T-helper 2 cell (primary cell): Measurements from ENCODE around the gene NEUROD6.

ENCODE experiments used
- DNase-seq, 5 experiments: peaks; one replicate each; pipeline versions ENCODE4 v3.0.0 to v3.0.0-alpha.2; 2012 to 2022

Gene NEUROD6

DNA sequence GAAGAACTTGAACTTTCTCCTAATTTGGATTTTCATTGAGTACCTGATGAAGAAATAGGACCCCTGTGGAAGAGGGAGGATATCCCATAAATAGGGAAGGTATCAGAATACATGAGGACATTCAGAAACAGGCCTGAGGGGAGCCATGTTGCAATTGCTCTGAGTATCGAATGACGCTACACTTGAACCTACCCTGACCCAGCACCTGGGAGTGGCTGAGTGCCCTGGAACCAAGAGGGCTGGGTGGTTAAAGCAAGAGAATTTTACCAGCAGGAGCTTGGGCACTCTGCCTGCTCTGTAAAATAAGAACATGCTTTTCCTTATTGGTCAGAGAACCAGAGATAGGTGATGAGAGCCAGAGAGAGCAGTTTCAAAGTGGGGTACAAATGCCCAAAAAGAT lies 7.2 kb downstream of the NEUROD6 start:
- no peak for DNase-seq

DNA sequence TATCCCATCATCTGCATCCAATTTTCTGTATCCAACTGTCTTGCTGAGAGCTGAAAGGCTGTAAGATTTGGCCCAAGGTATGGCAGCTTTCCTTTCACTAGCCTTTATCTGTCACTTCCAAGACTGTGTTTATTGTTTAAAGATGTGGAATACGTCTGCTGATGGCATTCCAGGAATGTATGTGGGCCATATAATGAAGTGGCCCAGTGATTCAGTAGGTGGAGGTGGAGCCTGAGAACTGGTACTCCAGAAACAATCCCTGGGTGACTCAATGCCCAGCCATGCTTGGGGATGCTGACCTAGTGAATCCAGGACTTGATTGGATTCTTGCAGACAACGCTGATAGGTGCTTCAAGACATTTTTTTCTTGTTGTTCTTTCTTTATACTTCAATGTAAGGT lies 13.5 kb downstream of the NEUROD6 start:
- DNase-seq, result no peak

DNA sequence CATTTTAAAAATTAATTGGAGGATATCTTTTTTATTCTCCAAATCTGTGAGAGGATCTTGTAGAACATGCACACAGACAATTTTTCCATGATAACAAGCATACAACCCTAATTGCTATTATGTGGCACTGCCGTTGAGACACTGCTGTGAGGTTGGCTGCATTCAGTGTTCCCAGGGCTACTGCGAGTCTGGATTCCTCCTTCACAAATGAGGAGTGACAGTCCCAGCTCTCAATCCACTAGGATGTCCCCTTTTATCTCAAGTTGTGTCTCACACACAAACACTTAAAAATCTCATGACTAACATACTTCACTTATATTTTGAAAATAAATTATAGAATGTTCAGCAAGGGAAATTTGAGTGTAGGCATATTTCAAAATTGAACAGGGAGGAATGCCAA lies 14.1 kb downstream of the NEUROD6 start:
- no peak for DNase-seq

- no peak for DNase-seq
Measured at GRCh38 chr7:31323101-31323500, 17.4 kb downstream of the NEUROD6 start.

DNA sequence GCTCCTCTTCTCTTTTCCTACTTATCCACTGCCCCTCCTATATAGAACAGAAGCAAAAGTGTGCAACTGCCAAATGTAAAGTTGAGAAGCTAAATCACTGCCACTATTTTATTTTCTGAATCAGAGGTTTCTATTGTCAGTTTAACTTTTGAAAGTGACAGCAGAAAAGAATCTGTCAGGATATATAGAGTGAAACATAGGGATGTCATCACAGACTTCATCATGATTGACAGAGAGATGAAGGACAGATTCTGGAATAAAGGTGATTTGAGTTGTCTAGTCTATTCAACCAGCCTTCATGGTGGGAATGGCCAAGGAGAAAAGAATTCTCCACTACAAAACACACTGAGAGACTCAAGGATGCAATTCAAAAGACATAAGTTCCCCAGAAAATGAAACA lies 19.9 kb downstream of the NEUROD6 start:
- no peak for DNase-seq

- DNase-seq, result no peak
Measured at GRCh38 chr7:31318313-31318712, 22.2 kb downstream of the NEUROD6 start.

- DNase-seq, result no peak
Measured at GRCh38 chr7:31316876-31317275, 23.6 kb downstream of the NEUROD6 start.

DNA sequence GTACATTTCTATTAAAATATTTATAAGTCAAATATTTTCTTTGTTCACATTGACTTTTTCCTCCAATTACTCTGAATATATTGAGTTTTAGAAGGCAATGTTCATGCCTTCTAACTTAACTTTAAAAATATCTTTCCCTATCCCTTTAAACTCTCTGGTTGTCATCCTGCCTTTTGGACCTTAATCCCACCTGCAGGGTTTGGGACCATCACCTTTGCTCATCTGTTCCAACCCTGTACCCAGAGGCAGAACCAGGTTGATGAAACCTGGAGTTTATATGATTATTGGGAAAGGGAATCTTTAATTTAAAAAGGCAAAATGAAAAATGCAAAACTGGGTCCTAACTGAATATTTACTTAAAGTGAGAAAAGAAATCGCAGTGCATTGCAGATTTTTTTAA lies 24.8 kb downstream of the NEUROD6 start:
- DNase-seq, result no peak

DNA sequence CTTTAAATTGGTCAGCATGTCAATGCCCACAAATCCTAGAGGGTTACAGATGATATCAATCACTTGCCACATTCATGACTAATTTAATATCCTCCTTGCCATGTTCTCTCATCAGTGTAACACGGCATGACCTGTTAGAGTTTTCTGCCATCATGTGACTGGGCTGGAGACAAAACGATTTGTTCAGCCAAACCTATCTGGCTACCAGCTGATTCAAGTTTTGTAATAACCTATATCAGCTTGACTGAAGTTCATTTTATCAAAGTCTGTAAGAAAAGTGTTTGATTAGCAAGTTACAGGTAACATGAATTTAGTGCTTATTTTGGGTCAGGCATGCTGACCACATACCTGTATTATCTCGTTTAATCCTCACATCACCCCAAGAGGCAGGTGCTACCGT lies 25.7 kb downstream of the NEUROD6 start:
- DNase-seq, result no peak

DNA sequence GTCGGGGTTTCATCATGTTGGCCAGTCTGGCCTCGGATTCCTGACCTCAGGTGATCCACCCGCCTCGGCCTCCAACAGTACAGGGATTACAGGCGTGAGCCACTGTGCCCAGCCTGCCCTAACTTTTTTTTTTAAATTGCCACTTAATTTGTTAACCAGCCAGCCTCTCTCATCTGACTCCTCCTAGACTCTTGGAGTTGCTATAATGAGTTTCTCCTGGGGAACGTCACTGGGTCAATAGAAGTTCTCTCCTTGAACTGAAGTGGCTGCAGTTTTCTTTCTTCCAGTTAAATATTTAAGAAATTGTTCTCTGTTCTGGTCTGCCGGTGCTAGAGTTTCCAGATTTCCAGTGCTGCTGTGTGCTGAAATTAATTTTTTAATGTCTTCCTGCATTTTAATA lies 27.6 kb downstream of the NEUROD6 start:
- DNase-seq, result no peak

- no peak for DNase-seq
Measured at GRCh38 chr7:31311552-31311951, 29.0 kb downstream of the NEUROD6 start.

GRCh38 chr7:31310321-31310935 lies 30.1 kb downstream of the NEUROD6 start:
- no peak for DNase-seq

GRCh38 chr7:31309407-31309806 lies 31.1 kb downstream of the NEUROD6 start:
- DNase-seq, result no peak

GRCh38 chr7:31308652-31309051 lies 31.9 kb downstream of the NEUROD6 start:
- DNase-seq, result no peak

DNA sequence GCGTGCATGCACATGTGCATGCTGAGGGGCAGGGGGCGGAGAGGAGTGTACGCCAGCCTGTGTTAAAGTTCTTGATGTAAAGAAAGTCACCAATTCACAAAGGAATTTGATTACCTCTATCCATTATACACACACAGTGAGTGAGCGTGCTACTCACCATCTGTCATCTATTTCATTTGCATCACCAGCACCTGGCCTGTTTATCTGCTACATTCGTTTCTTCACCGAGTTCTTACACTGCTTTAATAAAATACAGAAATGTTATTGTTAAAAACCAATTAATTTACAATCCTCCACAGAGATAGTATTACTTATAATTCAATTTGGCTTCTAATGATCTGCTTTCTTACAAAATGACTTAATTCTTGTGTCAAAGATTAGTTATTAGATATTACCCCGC lies 32.6 kb downstream of the NEUROD6 start:
- no peak for DNase-seq

DNA sequence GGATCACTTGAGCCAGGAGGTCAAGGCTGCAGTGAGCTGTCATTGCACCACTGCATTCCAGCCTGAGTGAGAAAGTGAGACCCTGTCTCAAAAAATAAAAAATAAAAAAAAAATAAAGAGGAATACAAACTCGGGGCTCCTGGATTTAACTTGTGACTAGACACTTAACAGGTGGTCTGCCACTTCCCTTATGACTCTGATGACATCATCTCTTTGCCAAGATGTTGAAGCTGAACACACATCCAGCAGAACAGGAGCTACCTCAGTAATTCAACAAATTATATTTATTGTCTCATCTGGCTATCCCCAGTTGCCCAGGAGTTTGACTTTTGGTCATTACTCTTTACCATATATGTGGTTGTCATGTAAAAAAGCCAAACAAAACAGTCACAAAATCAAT lies 35.3 kb downstream of the NEUROD6 start:
- no peak for DNase-seq

DNA sequence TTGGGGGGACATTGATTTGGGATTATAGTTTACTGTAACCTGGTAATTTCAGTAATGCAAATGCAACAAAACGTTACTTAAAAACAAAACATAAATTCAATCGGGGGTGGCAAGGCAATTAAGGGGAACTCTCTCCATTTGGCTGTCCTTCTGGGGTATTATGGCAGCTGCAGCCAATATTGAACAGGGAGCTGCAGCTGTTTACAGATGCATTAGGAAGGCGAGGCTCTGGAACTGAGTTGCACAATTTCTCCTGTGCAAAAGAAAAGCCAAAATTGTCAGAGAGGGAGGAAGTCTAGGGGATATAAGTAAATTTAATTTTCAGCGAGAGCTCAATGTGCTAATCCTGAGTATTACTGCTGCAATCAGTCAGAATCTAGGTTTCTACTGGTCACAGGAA lies 36.1 kb downstream of the NEUROD6 start:
- no peak for DNase-seq

DNA sequence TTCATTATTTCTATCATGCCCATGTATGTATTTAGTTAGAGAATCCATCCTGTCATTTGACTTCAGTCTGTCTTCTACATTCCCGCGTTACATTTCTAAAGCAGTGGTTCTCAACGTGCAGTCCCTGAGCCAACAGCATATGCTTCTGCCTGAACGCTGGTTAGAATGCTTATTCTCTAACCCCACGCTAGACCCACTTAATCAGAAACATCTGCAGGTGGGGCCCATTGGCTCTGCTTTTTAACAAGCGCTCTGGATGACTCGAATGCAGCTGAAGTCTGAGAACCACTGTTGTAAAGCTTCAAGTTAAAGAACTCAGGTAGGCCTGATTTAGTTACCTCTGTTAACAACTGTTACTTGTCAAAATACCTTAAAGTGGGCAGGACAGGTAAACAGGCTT lies 38.2 kb downstream of the NEUROD6 start:
- no peak for DNase-seq

DNA sequence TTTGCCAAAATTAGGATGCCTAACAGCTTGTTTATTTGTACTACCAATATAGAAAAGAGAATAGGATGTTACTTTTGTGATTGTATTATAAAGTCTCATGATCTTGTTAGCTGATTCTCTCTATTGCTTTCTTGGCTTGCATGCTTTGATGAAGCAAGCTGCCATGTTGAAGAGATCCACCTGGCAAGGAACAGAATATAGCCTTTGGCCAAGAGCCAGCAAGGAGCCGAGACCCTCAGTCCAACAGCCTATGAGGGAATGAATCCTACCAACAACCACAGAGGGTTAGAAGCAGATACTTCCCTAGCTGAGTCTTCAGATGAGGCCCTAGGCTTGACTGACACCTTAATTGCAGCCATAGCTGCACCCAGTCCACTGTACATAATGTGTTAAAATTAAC lies 41.2 kb downstream of the NEUROD6 start:
- DNase-seq, result no peak

GRCh38 chr7:31290601-31291000 lies 49.9 kb downstream of the NEUROD6 start:
- no peak for DNase-seq
